DOHH2 (cell line): ENCODE data around the gene KCNC1.

Source experiments
- H3F3A ChIP-seq: fragments of 200-600 bp; sonication (generic), shearing (Covaris generic); 2 replicates; pipeline ENCODE4 v1.6.0; 2016; ENCODE audit warnings: antibody characterized with exemption, mild to moderate bottlenecking; ENCODE audit not compliant: control insufficient read depth, insufficient read depth
- H3K27ac ChIP-seq: fragments of 200-600 bp; sonication (generic); 2 replicates; pipeline ENCODE4 v1.5.1; 2014; ENCODE audit warnings: low read depth, mild to moderate bottlenecking, low read length, moderate library complexity
- H3K27me3 ChIP-seq: fragments of 200-600 bp; sonication (generic); 2 replicates; pipeline ENCODE4 v1.6.1; 2014; ENCODE audit warnings: mild to moderate bottlenecking, low read length, mixed read lengths; ENCODE audit not compliant: control insufficient read depth
- H3K36me3 ChIP-seq: fragments of 200-600 bp; sonication (generic); 2 replicates; pipeline ENCODE4 v1.6.1; 2014; ENCODE audit warnings: mild to moderate bottlenecking, low read length, moderate library complexity, mixed read lengths; ENCODE audit not compliant: control insufficient read depth
- H3K4me1 ChIP-seq: fragments of 200-600 bp; sonication (generic); 2 replicates; pipeline ENCODE4 v1.6.1; 2014; ENCODE audit warnings: mild to moderate bottlenecking, low read length, mixed read lengths; ENCODE audit not compliant: control insufficient read depth
- H3K4me2 ChIP-seq: fragments of 200-600 bp; sonication (generic); 2 replicates; pipeline ENCODE4 v1.6.0; 2014; ENCODE audit warnings: mild to moderate bottlenecking, low read length, moderate library complexity
- H3K4me3 ChIP-seq: fragments of 200-600 bp; sonication (generic); 2 replicates; pipeline ENCODE4 v1.5.1; 2014; ENCODE audit warnings: mild to moderate bottlenecking, low read length, mixed read lengths
- H3K79me2 ChIP-seq: fragments of 200-600 bp; sonication (generic); 2 replicates; pipeline ENCODE4 v1.6.1; 2014; ENCODE audit warnings: mild to moderate bottlenecking, low read length, mixed read lengths; ENCODE audit not compliant: control insufficient read depth
- H3K9me2 ChIP-seq: fragments of 200-600 bp; sonication (generic); replicated peaks from 2 replicates; pipeline ENCODE4 v1.6.1; 2014; ENCODE audit warnings: mild to moderate bottlenecking, low read length, mixed read lengths; ENCODE audit not compliant: control insufficient read depth
- H3K9me3 ChIP-seq: fragments of 200-600 bp; sonication (generic); 2 replicates; pipeline ENCODE4 v1.6.1; 2014; ENCODE audit warnings: antibody characterized with exemption, low read length, mixed read lengths; ENCODE audit not compliant: control insufficient read depth, insufficient read depth
- H4K20me1 ChIP-seq: fragments of 200-600 bp; sonication (generic); 2 replicates; pipeline ENCODE4 v1.6.0; 2014; ENCODE audit warnings: low read depth, mild to moderate bottlenecking, antibody characterized with exemption, low read length, moderate library complexity; ENCODE audit not compliant: control insufficient read depth, insufficient read depth
- EZH2phosphoT487 ChIP-seq: fragments of 200-600 bp; sonication (generic); IDR thresholded peaks from 2 replicates; pipeline ENCODE4 v1.6.1; 2017; ENCODE audit warnings: borderline replicate concordance, mild to moderate bottlenecking, antibody characterized with exemption, low read length, moderate library complexity, mixed read lengths
- TF ChIP-seq, protein P1 (sequence below): fragments of 200-600 bp; sonication (generic); IDR thresholded peaks from one replicate; pipeline ENCODE4 v1.5.1; 2014; ENCODE audit warnings: antibody characterized with exemption, mild to moderate bottlenecking, low read depth, low read length; ENCODE audit not compliant: poor library complexity, severe bottlenecking

The KCNC1 gene

DNA sequence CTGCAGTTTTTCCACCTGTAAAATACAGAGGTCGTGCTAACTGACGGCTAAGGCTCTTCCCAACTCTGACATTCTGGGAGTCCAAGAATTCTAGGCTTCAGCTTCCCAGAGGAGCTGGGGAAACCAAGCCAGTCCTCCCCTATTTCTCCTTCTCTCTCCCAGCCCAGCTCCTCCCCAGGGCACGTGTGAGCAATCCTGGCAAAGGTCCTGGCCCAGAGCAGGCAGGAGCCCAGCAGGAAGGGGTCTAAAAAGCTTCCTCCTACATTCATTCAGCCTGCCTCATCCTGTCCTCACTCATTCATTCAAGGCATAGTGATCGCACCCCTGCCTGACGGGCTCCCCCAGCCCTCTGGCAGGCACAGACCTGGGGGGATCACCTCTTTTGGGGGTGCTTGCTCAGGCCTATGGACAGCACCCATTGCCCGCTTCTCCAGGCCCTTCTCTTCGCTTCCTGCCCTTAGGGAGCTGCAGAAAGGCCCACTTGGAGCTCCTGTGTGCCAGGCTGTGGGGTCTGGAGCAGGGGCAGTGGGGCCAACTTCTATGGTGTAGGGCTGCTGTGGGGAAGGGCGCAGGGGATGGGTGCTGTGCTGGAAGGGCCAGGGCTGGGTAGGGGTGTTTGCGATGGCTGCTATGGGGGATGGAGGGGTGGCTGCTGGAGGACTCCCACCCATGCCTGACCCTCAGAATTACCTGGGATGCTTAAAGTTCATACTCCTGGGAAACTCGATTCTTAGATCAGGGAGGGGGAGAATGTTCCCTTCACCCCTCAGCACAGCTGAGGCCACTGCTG lies 9.8 kb downstream of the KCNC1 start:
- H3K36me3 ChIP-seq: no peaks in the 10 kb centered on the region
- H3K27me3 ChIP-seq: no peaks in the 10 kb centered on the region; the same call in 1 of the 2 replicates
- no peaks in the 10 kb centered on the region for H3K9me3 ChIP-seq
- no peaks in the 10 kb centered on the region for H3F3A ChIP-seq
- no peak overlapping the region for H3K27ac ChIP-seq
- H3K4me1 ChIP-seq: no peaks in the 10 kb centered on the region
- no peaks in the 10 kb centered on the region for H4K20me1 ChIP-seq
- H3K4me3 ChIP-seq: no peak overlapping the region
- TF ChIP-seq EZH2phosphoT487: no peak
- TF ChIP-seq, protein P1, sequence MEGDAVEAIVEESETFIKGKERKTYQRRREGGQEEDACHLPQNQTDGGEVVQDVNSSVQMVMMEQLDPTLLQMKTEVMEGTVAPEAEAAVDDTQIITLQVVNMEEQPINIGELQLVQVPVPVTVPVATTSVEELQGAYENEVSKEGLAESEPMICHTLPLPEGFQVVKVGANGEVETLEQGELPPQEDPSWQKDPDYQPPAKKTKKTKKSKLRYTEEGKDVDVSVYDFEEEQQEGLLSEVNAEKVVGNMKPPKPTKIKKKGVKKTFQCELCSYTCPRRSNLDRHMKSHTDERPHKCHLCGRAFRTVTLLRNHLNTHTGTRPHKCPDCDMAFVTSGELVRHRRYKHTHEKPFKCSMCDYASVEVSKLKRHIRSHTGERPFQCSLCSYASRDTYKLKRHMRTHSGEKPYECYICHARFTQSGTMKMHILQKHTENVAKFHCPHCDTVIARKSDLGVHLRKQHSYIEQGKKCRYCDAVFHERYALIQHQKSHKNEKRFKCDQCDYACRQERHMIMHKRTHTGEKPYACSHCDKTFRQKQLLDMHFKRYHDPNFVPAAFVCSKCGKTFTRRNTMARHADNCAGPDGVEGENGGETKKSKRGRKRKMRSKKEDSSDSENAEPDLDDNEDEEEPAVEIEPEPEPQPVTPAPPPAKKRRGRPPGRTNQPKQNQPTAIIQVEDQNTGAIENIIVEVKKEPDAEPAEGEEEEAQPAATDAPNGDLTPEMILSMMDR: no peak
- no peaks in the 10 kb centered on the region for H3K9me2 ChIP-seq
- H3K4me2 ChIP-seq: no peak overlapping the region
- no peaks in the 10 kb centered on the region for H3K79me2 ChIP-seq

DNA sequence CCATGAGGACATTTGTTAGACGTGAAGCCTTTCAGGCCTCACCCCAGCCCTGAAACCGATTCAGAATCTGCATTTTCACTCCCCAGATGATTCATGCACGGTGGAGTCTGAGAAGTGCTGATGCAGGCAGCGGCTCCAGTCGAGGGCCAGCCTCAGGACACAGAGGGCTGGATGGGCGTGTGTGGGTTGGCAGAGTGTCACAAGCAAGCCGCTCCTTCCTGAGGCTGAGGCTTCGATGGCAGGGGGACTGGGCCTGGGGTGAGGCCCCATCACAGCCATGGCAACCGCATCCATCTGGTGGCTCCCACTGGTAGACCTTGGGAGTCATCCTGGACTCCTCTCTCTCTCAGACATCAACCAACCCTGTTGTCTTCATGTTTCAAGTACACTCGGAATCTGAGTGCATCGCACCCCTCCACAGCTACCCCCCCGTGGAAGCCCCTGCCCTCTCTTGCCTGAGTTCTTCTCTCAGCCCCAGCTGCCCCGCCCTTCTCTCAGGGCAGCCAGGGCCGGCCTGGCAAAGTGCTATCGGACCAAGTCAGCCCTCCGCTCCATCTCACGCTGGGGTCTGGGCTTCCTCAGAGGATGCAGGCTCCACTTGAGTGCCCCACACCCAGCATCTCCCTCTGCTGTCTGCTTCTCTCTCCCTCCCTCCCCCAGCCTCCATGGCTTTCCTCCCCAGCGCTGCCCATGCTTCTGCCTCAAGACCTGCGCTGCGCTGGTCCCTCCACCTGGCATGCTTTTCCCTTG lies 10.6 kb downstream of the KCNC1 start:
- no peaks in the 10 kb centered on the region for H3K9me3 ChIP-seq
- H3K4me3 ChIP-seq: no peak overlapping the region
- no peaks in the 10 kb centered on the region for H3K4me1 ChIP-seq
- H3K27ac ChIP-seq: no peak overlapping the region
- H3K27me3 ChIP-seq: no peaks in the 10 kb centered on the region
- H3K9me2 ChIP-seq: no peaks in the 10 kb centered on the region
- H3K4me2 ChIP-seq: no peak overlapping the region
- H4K20me1 ChIP-seq: no peaks in the 10 kb centered on the region
- no peaks in the 10 kb centered on the region for H3K36me3 ChIP-seq
- TF ChIP-seq, protein P1: no peak
- TF ChIP-seq EZH2phosphoT487: no peak
- H3K79me2 ChIP-seq: no peaks in the 10 kb centered on the region
- no peaks in the 10 kb centered on the region for H3F3A ChIP-seq

DNA sequence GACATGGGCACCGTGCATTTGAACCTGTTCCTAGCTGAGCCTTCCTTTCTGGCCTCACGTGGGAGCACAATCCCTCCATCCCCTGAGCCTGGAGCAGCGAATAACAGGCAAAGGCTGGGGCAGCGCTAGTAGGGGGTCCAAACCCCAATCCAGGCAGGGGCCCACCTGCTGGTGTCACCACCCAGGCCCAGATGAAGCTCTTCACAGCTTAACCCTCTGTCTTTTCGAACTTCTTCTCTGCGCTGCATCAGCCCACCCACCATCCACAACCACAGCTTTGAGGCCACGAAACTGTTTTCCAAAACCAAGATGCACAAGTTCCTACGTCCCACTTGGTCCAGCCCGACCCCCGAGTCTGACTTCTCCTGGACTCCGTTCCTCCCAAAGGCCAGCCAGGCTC lies 11.5 kb downstream of the KCNC1 start:
- Histone ChIP-seq H3K79me2 (no peaks in the 10 kb centered on the region), H3K9me2 (no peaks in the 10 kb centered on the region), H3K4me1 (no peaks in the 10 kb centered on the region), H3K27ac (no peak overlapping the region), H3F3A (no peaks in the 10 kb centered on the region), H4K20me1 (no peaks in the 10 kb centered on the region), H3K27me3 (no peaks in the 10 kb centered on the region), H3K4me2 (no peak overlapping the region), H3K9me3 (no peaks in the 10 kb centered on the region), H3K36me3 (no peaks in the 10 kb centered on the region), H3K4me3 (no peak overlapping the region)
- TF ChIP-seq EZH2phosphoT487: no peak
- TF ChIP-seq, protein P1: no peak
